Peyer's patch (tissue), 4 donors: ENCODE results near the gene TIMD4.

Source experiments
- CTCF ChIP-seq, 6 experiments: fragments of 450-650 bp in 4 of 6; fragments of 200-600 bp in 2 of 6; sonication (generic) in 1 of 6; IDR thresholded peaks; one replicate each; pipeline ENCODE4 v1.5.1; 2017 to 2019; ENCODE audit warnings: antibody characterized with exemption in 6 of 6, mild to moderate bottlenecking in 3 of 6, moderate library complexity in 1 of 6
- POLR2A ChIP-seq, 2 donors: fragments of 450-650 bp; IDR thresholded peaks; one replicate each; pipeline ENCODE4 v1.5.1; 2017; ENCODE audit warnings: antibody characterized with exemption in 2 of 2, mild to moderate bottlenecking in 2 of 2, moderate library complexity in 2 of 2

- TF ChIP-seq CTCF (IDR thresholded peaks at IDR 0.05) (no peak), POLR2A (IDR thresholded peaks at IDR 0.05) (no peak)
These were observed 91.8 kb downstream of the TIMD4 start for GRCh38 chr5:156871212-156871611.
